ENCODE results near the gene ADAMTS6.

DNA sequence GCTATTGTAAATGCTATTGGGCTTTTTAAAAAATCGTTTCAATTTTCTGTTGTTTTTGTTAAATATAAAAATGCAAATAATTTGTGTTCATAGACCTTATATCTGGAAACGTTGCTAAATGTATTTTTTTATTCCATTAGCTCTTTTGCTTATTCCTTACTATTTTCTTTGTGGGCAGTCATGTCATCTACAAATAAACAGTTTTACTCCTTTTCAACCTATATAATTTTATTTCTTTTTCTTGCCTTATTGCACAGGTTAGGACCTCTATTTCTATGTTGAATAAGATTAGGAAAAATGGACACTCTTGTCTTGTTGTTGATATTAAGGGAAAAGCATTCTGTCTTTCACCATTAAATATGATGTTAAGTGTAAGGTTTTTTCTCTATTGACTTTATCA lies 364.2 kb downstream of the ADAMTS6 start:
- TF ChIP-seq, protein P1, sequence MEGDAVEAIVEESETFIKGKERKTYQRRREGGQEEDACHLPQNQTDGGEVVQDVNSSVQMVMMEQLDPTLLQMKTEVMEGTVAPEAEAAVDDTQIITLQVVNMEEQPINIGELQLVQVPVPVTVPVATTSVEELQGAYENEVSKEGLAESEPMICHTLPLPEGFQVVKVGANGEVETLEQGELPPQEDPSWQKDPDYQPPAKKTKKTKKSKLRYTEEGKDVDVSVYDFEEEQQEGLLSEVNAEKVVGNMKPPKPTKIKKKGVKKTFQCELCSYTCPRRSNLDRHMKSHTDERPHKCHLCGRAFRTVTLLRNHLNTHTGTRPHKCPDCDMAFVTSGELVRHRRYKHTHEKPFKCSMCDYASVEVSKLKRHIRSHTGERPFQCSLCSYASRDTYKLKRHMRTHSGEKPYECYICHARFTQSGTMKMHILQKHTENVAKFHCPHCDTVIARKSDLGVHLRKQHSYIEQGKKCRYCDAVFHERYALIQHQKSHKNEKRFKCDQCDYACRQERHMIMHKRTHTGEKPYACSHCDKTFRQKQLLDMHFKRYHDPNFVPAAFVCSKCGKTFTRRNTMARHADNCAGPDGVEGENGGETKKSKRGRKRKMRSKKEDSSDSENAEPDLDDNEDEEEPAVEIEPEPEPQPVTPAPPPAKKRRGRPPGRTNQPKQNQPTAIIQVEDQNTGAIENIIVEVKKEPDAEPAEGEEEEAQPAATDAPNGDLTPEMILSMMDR (IDR thresholded peaks at IDR 0.05) = no peak
- no peak for TF ChIP-seq ZFX (IDR thresholded peaks at IDR 0.05; ENCODE audit: borderline replicate concordance)

Data from 22Rv1 (cell line).